ENCODE results near the gene PLPPR1. TPM values are rescaled to one million over a fixed set of nuclear protein-coding genes. Genes with fewer than 3 reads are reported as not detected.

PLPPR1 gene
- total RNA-seq, 1 donor from 2014 or later, result 12.2 TPM

DNA sequence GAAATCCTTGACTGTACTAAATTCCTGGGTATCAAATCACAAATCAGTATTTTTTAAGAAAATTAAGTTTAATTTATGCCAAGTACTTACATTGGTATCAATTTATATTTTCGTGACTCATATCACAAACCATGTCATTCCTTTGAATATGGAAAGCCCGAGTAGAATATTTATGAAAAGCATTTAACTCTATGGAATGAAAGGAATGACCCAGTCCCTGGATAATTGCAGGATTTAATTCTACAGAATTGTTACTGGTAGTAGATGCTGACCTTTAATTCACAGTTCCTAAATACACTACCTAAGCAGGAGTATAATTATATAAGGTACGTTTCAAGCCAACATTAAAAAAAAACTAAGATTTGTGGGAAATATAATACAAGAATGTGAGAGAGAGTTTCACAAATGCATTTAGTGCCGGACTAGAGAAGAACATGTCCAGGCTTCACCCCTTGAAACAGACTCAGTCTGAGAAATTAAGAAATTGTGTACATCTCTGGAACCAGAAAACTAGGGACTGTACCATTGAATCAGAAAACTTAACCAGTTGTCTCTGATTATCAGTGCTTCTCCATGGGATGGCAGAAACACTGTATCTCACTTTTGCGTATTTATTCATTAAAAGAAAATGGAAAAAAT is 28.5 kb upstream of the PLPPR1 start:
- Mint-ChIP-seq H3K4me3 (ENCODE audit: low read depth) (no peak overlapping the region), H3K36me3 (ENCODE audit: insufficient read depth) (no peaks in the 10 kb centered on the region), H3K4me1 (ENCODE audit: low read depth) (no peaks in the 10 kb centered on the region), H3K27ac (no peak overlapping the region), H3K9me3 (ENCODE audit: low read depth) (no peaks in the 10 kb centered on the region), H3K27me3 (no peaks in the 10 kb centered on the region)
- DNase-seq (ENCODE audit: low spot score, unreplicated experiment), result no peak
- TF ChIP-seq, protein P1, sequence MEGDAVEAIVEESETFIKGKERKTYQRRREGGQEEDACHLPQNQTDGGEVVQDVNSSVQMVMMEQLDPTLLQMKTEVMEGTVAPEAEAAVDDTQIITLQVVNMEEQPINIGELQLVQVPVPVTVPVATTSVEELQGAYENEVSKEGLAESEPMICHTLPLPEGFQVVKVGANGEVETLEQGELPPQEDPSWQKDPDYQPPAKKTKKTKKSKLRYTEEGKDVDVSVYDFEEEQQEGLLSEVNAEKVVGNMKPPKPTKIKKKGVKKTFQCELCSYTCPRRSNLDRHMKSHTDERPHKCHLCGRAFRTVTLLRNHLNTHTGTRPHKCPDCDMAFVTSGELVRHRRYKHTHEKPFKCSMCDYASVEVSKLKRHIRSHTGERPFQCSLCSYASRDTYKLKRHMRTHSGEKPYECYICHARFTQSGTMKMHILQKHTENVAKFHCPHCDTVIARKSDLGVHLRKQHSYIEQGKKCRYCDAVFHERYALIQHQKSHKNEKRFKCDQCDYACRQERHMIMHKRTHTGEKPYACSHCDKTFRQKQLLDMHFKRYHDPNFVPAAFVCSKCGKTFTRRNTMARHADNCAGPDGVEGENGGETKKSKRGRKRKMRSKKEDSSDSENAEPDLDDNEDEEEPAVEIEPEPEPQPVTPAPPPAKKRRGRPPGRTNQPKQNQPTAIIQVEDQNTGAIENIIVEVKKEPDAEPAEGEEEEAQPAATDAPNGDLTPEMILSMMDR (IDR thresholded peaks at IDR 0.05; ENCODE audit: unreplicated experiment), result no peak

- Mint-ChIP-seq H3K4me1 (ENCODE audit: low read depth) (no peaks in the 10 kb centered on the region), H3K9me3 (ENCODE audit: low read depth) (peaks cover 8% of the 10 kb centered on the region), H3K4me3 (ENCODE audit: low read depth) (no peak overlapping the region), H3K27me3 (no peaks in the 10 kb centered on the region), H3K27ac (no peak overlapping the region), H3K36me3 (ENCODE audit: insufficient read depth) (no peaks in the 10 kb centered on the region)
- no peak for DNase-seq (ENCODE audit: low spot score, unreplicated experiment)
- TF ChIP-seq, protein P1 (IDR thresholded peaks at IDR 0.05; ENCODE audit: unreplicated experiment), result no peak
Measured at GRCh38 chr9:101005246-101005645, 23.3 kb upstream of the PLPPR1 start.

GRCh38 chr9:101014566-101014965 is 14.0 kb upstream of the PLPPR1 start:
- TF ChIP-seq, protein P1 (IDR thresholded peaks at IDR 0.05; ENCODE audit: unreplicated experiment), result no peak
- Mint-ChIP-seq H3K27ac (no peak overlapping the region), H3K27me3 (no peaks in the 10 kb centered on the region), H3K36me3 (ENCODE audit: insufficient read depth) (no peaks in the 10 kb centered on the region), H3K4me1 (ENCODE audit: low read depth) (peaks cover 7% of the 10 kb centered on the region), H3K9me3 (ENCODE audit: low read depth) (no peaks in the 10 kb centered on the region), H3K4me3 (ENCODE audit: low read depth) (no peak overlapping the region)
- DNase-seq (ENCODE audit: low spot score, unreplicated experiment), result no peak

- Mint-ChIP-seq H3K4me3 (ENCODE audit: low read depth) (no peak overlapping the region), H3K27me3 (peaks cover 3% of the 10 kb centered on the region), H3K27ac (no peak overlapping the region), H3K36me3 (ENCODE audit: insufficient read depth) (no peaks in the 10 kb centered on the region), H3K9me3 (ENCODE audit: low read depth) (no peaks in the 10 kb centered on the region), H3K4me1 (ENCODE audit: low read depth) (peaks cover 7% of the 10 kb centered on the region)
- TF ChIP-seq, protein P1 (IDR thresholded peaks at IDR 0.05; ENCODE audit: unreplicated experiment), result no peak
- no peak for DNase-seq (ENCODE audit: low spot score, unreplicated experiment)
Measured at GRCh38 chr9:101018467-101018866, 10.1 kb upstream of the PLPPR1 start.

DNA sequence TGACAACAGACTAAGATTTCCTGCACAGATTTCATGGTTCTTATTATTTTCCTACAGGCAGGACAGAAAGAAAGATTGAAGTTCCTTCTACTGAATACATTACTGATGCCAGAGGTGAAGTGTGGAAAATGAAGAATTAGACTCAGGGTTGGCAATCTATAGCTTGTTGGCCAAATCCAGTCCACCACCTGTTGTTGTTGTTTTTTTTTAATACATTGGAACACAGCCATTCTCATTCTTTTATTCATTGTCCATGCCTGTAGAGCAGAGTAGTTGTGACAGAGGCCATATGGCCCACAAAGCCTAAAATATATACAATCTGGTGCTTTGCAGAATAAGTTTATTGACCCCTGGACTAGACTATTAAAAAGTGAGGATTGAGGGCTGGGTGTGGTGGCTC is 5.8 kb upstream of the PLPPR1 start:
- TF ChIP-seq, protein P1 (IDR thresholded peaks at IDR 0.05; ENCODE audit: unreplicated experiment), result no peak
- DNase-seq (ENCODE audit: low spot score, unreplicated experiment), result no peak
- Mint-ChIP-seq H3K9me3 (ENCODE audit: low read depth) (no peaks in the 10 kb centered on the region), H3K4me3 (ENCODE audit: low read depth) (no peak overlapping the region), H3K27ac (no peak overlapping the region), H3K27me3 (peaks cover 3% of the 10 kb centered on the region), H3K36me3 (ENCODE audit: insufficient read depth) (no peaks in the 10 kb centered on the region), H3K4me1 (ENCODE audit: low read depth) (peaks cover 7% of the 10 kb centered on the region)
